NCI-H2171 treated with DMSO at 0.1 percent for 48 hours (cell line): ENCODE data around the gene LMAN1L.

ENCODE experiments used
- DNase-seq: peaks from one replicate; lab custom pipeline; 2025; lab: John Stamatoyannopoulos, UW

LMAN1L gene

DNA sequence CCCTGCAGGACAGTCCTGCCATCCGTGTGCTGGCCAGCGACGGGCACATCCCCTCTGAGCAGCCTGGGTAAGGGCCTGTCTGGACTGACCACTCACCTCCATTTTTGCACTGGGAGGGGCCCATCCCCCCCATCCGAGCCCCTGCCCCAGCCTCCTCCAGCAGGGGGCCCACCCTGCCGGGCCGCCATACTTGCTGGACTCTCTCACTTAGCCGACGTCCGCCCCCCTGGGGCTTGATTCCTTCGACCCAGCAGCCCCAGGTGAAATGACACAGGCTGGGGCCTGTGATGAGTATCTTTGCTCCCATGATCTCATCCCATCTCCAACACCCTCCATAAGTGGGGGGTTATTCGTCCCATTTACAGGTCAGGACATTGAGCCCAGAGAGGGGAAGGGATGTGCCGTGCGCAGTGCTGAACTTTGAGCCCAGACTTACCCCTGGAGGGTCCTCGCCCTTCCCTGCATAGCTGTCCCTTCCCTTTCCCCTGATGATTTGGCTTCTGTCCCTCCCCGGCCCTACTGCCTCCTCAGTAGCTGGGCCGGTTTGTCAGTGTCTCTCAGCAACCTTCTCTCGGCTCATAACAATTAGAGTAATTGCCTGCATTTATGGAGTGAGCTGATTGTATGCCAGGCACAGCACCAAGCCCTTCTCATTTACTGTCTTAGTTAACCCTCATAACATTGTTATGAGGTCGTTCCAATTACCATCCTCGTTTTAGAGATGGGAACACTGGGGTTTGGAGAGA, 4.2 kb downstream of the LMAN1L start:
- no peak for DNase-seq

DNA sequence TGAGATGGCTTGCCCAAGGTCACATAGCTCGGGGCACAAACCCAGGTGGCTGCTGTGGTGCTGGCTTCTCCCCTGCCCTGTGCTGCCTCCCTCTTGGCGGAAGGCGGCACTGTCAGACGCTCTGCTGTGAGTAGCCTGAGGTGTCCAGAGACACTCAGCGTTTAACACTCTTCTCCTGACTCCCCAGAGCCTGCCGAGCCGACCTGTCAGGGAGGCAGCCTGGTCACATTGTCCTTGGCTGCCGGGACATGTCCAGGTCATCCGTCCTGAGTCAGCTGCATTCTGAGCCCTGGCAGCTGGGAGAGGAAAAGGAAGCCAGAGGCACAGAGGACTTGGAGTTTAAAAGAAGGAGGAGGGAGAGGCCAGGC, 4.7 kb downstream of the LMAN1L start:
- DNase-seq, result no peak

DNA sequence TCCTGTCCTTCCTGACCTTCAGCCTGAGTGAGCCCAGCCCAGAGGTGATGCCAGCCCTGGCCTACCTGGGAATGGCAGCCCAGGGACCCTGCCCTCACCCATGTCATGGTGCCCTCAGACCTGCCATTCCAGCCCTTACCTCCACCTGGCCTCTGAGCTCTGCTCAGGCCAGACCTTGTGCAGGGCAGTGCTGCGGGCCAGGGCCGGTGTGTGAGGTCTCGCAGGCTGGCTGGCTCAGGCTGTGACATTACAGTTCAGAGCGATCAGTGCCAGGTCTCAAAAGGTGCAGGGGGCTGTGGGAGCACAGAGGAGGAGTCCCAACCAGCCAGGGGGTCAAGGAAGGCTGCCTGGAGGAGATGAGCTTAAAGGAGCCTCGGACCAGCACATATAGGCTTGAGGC, 7.4 kb downstream of the LMAN1L start:
- DNase-seq, result no peak

DNA sequence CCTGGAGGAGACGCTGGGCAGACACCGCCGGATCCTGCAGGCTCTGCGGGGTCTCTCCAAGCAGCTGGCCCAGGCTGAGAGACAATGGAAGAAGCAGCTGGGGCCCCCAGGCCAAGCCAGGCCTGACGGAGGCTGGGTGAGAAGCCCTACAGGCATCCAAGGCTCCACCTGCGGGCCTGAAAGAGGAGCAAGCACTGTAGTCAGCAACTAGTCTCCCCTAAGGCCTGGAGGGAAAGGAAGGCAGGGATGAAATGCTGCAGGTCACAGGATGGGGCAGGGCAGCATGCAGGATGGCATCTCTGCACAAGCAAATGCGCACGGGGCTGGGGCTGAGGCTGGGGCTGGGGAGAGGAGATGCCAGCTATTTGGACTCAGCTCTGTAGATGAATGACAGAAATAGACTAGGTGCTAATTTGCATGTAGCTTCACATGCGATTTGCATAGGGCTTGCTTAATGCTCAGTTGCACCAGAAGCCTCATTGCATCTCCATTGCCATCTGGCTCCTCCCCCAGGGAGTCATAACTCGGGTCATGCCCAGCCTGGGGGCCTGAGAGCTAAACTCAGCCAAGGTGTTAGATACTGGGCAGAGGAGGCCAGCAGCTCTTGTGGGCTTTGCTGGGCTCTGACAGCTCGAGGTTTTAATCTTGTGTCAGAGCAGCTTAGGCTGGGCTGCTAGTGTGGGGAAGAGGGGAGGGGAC, 8.6 kb downstream of the LMAN1L start:
- peak; percentile 80 for DNase-seq

DNA sequence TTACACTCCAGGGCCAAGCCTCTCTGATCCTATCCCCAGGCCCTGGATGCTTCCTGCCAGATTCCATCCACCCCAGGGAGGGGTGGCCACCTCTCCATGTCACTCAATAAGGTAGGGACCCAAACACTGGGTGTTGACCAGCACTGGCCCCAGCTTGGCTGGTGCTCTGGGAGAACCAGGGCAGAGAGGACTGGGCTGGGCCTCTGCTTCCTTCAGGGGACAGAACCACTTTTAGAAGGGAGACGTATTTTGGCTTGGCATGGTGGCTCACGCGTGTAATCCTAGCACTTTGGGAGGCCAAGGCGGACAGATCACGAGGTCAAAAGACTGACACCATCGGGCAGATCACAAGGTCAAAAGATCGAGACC, 9.1 kb downstream of the LMAN1L start:
- no peak for DNase-seq

DNA sequence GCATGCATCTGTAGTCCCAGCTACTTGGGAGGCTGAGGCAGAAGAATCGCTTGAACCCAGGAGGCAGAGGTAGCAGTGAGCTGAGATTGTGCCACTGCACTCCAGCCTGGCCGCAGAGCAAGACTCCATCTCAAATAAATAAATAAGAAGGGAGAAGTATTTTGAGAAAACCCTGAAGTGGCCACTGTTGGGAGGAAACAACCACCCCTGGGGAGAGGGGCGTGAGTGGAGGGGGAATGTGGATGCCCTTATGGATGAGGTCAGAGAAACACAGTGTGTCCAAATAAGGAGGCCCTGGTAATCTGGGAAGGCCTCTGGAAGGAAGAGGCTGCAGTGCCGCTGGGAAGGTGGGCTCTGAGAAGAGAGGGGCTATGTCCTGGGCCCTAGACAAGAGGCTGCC, 9.6 kb downstream of the LMAN1L start:
- DNase-seq, result no peak

DNA sequence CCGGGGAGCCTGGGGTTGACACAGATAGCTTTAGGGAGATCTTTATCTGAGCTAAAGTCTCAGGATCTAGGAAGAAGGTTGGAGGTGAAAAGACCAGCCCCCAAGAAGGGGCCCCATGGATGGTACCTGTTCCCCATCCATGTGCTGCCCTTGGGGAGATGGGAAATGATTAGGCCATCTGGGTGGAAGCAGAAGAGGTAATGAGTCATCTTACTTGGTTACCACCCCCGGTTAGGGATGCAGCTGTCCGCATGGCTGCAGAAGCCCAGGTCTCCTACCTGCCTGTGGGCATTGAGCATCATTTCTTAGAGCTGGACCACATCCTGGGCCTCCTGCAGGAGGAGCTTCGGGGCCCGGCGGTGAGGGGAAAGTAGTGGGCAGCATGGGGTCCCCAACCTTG, 10.7 kb downstream of the LMAN1L start:
- DNase-seq, result peak; percentile 79

DNA sequence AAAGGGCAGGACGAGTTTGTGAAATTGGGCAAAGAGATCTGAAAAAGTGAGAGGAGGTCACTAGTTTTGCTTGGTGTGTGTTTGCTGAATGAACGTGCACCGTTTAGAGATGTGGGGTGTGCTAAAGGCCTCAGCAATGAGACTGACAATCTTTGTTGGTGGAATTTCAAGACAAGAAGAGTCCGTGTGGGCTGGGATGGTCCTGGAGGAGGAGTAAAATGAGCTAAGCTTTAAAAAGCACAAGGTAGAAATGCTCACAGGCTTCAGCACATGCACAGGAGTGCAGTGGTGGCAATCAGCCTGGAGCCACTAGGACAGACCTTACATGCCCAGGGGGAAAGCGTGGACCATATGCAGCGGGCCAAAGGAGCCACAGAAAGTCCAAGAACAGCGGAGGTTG, 12.3 kb downstream of the LMAN1L start:
- no peak for DNase-seq

DNA sequence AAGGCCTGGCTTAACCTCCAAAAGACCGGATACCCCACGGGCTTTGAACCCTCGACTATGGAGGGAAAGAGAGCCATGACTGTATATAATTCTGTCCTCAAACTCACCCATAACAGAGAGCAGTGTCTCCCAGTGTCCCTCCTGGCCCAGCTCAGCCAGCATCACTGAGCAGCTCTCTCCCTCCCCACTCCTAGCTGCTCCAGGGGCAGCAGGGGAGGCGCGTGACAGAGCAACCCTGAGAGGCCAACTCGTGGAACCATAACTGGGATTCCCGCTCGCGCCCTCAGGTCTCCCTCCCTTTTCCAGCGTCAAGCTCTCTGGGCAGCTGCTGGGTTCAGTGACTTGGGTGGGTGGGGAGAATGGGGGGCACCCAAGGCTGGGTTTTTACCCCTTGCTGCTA, 13.2 kb downstream of the LMAN1L start:
- DNase-seq, result no peak

DNA sequence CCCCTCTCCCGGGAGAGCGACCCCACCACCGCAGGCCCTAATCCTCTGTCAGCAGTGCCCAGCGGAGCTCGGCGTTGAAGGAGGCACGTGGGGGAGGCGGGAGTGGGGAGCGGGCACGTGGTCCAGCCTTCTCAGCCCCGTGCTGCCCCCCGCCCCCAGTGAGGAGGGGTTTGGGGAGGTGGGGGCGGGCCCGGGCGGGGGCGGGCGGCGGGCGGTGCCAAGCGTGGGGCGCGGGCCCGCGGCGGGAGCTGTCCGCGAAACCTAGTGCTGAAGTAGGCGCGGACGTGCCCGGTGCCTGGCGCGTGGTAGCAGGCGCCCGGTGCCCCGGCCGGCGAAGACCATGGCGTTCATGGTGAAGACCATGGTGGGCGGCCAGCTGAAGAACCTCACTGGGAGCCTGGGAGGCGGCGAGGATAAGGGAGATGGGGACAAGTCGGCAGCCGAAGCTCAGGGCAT, 13.8 kb downstream of the LMAN1L start, which contains the start of gene CPLX3:
Gene CPLX3 (plus strand): TSS at position 264 of the 456 bp plus-strand sequence. CDS start 77 bp downstream, at position 341.
- no peak for DNase-seq

DNA sequence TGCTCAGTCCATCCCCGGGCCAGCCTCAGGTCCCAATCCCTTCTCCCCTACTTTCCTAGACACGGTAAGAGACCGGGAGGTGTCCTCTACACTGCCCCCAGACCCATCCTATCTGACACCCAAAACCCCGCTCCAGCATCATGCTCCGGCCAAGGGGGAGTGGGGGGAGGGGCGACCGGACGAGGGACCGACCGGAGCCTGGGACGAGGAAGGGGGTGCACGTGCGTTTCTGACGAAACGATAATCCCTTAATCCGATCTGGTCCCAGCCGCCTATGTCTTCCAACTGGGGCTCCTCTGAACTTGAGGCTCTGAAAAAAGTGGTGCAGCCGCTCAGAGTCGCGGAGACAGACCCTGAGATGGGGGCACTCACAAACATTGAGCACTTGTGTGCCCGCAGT, 14.3 kb downstream of the LMAN1L start:
- DNase-seq, result no peak

DNA sequence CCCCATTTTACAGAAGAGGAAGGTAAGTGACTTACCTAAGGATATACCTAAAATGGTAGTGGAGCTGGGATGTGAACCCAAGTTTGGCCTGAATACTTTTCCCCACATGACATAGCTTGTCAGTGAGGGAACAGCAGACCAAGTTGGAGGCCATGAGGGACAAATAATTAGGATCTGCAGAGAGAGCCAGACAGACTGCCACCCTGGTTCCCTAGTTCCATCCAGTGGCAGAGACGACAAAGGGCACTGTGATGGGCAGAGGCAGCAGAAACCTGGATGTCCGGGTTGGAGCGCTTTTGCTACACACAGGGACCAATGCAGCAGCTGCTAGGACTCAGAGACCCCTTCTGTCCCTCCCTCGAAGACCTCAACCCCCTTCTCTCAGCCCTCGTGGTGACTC, 15.0 kb downstream of the LMAN1L start:
- no peak for DNase-seq

DNA sequence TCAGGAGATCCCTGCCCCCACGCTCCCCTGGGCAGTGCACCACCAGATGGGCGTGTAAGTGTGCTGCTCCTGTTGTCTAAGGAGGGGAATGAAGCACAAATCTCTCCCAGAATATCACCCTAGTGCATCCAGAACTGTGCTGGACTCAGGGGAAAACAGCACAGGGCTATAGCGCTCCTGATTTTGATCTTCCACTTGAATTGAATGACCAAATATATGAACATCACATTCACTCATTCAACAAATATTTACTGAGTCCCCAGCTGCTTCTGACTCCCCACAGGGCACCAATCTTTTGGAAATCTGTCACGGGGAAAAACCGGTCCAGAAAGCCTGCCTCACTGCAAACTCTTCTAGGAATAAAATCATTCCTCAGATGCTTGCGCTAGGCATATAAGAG, 16.2 kb downstream of the LMAN1L start:
- DNase-seq, result peak; percentile 46

DNA sequence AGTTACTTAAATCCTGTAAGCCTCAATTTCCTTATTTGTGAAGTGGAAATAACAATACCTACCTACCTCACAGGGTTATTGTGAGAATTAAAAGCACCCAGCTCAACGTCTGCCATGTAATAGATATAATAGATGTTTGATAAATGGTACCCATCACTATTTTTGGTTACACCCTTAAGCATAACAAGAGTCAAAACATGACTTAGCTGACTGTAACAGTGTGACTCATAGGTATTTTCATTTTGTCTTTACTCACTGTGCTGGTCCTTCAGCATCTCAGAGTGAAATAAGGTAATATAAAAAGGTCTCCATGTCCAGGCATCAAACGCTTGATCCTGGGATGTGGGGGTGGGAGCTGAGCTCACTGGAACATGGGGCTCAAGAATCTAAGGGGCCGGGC, 16.9 kb downstream of the LMAN1L start:
- DNase-seq, result no peak

DNA sequence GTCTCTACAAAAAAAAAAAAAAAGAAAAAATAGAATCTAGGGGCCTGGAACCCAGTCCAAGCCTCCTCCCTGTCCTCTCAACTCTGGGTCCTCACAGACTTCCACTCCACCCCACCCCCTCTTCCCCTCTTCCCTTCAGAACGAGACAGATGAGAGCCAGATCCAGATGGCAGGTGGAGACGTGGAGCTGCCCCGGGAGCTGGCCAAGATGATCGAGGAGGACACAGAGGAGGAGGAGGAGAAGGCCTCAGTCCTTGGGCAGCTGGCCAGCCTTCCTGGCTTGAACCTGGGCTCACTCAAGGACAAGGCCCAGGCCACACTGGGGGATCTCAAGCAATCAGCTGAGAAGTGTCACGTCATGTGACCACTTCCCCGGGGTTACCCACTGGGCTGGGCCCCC, 17.4 kb downstream of the LMAN1L start:
- no peak for DNase-seq

DNA sequence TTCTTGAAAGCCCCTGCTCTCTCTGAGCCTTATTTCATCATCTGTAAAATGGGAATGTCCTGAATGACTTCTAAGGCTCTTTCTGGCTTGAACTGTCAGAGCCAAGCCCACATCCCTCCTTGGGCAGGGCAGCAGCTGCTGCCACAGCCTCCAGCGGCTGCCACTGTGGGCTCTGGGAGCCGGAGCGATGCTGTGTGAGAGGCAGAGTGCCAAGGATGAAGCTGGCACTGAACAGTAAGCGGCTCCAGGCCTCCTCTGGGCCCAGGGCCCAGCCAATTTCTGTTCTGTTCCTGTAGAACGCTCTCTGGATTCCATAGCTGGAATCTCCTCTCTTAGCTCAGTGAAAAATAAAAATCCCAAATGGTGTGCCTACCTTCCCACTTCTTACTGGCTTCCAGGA, 18.2 kb downstream of the LMAN1L start:
- DNase-seq, result peak; percentile 40

DNA sequence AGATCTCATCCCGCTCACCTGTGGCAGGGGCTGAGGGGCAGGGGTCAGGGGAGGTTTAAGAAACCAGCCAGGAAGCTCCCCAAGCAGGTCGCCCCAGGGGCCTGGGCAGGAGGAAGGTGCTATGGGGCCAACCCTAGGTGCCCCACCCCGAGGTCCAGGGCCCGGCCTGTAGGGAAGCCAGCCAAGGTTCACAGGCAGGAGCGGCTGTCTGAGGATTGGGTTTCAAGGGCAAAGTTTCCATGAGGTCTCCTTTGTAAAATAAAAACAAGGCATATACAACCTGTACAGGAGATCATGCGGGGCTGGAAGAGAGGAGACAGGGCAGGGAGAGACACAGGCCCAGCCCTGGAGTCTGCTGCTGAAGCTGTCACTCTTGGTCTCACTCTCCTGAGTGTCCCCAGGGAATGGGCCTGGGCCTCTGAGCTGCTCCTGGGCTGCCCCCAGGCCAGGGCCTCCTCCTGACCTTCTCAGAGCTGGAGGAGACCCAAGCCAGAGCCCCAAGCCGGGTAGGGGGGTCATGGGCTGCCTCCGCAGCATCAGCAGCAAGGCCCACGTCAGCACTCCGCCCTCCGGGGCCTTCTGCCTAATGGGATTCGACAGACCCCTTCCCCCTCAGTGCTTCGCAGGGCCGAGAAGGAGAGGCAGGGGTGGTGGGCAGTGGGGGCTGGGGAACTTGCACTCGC, 19.3 kb downstream of the LMAN1L start:
- peak; percentile 57 for DNase-seq

DNA sequence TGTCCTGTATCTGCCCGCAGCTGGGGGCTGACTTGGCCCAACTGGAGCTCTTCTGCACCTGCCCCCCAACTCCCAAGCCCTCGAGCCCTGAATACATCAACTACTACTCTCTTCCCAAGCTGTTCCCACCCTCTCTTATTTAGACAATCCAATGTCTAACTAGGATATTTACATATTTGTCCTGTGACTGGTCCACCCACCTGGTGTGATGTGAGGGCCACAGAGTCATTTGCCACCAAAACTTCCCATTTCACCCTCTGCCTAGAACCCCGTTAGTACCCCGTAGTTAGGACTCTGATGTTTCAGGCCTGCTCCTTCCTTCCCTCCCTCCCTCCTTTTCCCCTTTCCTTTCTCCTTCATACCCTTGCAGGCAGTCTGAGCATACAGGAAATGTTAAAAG, 20.2 kb downstream of the LMAN1L start:
- peak; percentile 63 for DNase-seq

DNA sequence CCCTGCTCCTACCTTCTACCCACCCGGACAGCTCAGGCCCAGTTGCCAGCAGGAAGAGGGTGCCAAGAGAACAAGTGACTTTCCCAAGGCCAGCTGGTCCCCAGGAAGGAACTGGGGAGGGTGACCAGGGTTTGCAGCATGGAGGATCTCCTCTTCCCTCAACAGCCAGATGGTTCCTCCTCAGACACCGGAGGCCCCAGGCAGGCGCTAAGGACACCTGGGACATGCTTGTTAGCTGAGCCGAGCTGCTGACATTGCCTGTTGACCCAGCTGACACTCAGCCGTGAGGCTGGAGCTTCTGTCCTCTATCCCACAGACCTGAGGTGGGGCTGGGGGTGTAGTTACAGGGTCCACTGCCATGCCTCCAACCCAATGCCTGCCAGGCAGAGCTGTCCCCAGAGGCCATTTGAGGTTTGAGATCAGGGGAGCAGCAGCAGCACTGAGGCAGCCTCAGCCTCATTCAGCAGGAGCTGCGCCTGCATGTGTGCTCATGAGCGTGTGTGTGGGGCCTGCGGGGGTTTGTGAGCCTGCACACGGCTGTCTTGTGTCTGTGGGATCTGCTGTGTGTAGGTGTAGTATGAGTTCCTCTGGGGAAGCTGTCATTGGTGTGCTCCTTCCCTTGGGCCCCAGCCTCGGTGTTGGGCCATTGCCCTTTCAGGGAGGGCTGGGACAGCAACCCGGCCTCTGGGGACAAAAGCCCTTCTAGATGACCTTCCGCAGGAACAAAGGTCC, 20.9 kb downstream of the LMAN1L start:
- peak; percentile 79 for DNase-seq

DNA sequence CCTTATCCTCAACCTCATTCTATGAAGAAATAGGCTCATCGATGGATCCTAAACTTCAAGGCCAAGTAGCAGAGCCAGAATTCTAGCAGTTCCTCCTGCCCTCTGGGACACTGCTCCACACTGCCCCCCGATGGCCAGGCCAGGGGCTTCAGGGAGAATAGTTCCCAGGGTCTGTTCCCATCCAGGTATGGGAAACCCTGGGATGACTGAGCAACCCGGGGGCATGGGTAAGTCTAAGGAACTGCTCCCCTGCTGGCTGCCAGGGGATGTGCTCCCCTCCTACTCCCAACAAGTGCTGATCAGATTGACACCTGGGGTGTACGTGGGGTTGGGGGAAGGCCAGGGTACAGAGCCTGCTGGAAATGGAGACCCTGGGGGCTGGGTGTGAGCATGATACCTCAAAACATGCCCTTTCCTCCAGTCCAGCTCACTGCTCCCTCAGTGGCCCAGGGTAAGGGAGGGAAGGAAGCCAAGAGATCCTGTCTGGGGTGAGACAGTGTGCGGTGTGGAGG, 22.7 kb downstream of the LMAN1L start:
- peak; percentile 41 for DNase-seq

DNA sequence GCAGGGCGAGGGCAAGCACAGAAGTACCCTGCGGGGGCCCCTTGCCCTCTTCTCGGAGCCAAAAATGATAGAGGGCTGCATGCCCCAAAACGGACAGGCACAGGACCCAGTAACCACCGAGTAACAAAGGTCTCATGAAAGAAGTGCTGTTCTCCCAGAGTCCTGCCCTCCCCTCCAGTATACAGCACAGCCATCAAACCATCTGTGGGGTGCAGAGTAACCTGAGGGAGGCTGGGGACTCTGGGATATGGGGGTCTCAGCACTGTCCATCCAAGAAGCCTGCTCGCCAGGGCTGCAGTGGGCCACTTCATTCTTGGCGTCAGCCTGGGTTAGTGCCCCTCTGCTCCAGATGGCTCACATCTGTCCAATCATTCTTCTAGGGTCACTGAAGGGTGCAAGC, 24.2 kb downstream of the LMAN1L start:
- no peak for DNase-seq

DNA sequence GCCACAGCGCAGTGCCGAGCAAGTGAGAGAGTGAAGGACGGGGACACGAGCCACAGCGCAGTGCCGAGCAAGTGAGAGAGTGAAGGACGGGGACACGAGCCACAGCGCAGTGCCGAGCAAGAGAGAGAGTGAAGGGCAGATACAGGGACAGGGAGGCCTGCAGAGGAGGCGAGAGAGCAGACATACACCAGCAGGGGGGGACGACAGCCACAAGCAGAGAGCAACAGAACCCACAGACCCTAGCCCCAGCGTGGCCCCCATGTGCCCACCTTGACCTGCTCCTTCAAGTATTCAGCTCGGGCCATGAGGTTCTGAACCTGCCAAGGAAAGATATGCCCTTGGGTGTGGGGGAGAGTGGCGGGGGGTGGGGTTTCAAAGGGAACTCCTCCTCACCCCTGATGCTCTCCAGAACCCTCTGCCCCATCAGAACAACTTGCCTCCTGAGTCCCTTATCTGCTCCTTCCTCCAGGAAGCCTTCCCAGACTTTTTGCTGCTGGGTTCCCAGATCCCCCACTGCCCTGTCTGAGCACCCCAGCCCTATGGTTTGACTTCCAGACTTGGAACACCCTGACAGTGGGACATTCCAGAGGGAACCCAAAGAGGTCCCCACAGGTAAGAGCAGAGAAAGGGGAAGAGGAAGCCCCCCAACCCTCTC, 25.0 kb downstream of the LMAN1L start:
- DNase-seq, result no peak
